Mucosa of descending colon (tissue), 3 donors: ENCODE results near the gene ALPK3. TPM values are rescaled to one million over a fixed set of nuclear protein-coding genes. Genes with fewer than 3 reads are reported as not detected.

Source experiments
- ATAC-seq: fragments of 200-7000 bp; cut with Tn5 transposase; one replicate; pipeline ENCODE4 v1.9.1; 2020; ENCODE audit warnings: mild to moderate bottlenecking, moderate library complexity
- DNase-seq, 3 donors: peaks; one replicate each; pipeline ENCODE4 v3.0.0-alpha.2; 2020
- H3K36me3 ChIP-seq: fragments of 200-600 bp; one replicate; pipeline ENCODE4 v1.8.0; 2021; ENCODE audit warnings: low read depth, mild to moderate bottlenecking
- H3K4me1 ChIP-seq: fragments of 200-600 bp; one replicate; pipeline ENCODE4 v1.8.0; 2021; ENCODE audit warnings: low read depth, mild to moderate bottlenecking
- H3K4me3 ChIP-seq: fragments of 200-600 bp; one replicate; pipeline ENCODE4 v1.8.0; 2021; ENCODE audit warnings: mild to moderate bottlenecking
- H3K9me3 ChIP-seq: fragments of 200-600 bp; one replicate; pipeline ENCODE4 v1.8.0; 2021; ENCODE audit warnings: mild to moderate bottlenecking
- CTCF ChIP-seq: fragments of 200-600 bp; IDR thresholded peaks from one replicate; pipeline ENCODE4 v1.8.0; 2022; ENCODE audit warnings: antibody characterized with exemption, mild to moderate bottlenecking
- intact Hi-C, 2 donors: fragments of 100-400 bp; cut with DNase I in 1 of 2; cut with micrococcal nuclease in 1 of 2; formaldehyde crosslinking; loops; one replicate each; pipeline versions ENCODE4 v1.11.0 to v1.11.1; 2022; cut with DNase I, micrococcal nuclease
- total RNA-seq, 3 donors: library from RNA; stranded (reverse); fragmentation: NEBNext Ultra II Directional in 2 of 3; extraction: Animal tissue kit (Norgen Biotek cat#: 25700) in 2 of 3; gene quantifications; one replicate each; pipeline versions ENCODE4 v1.2.1 to v1.2.4, GENCODE V29; 2021 to 2023
- donor health status: DM: no; HTN: no; CAD: no; lungs with moderate emphysema.
- donor health status: DM: no; HTN: no; CAD: no.
- donor health status: DM: no; HTN: yes; CAD: no.

ALPK3 gene
- total RNA-seq, 3 donors from 2014 or later: 1.3 to 15.3 (median 1.9) TPM

- no peak for TF ChIP-seq CTCF
- H3K36me3 ChIP-seq: no peaks in the 10 kb centered on the region
- DNase-seq: no peak
- H3K4me1 ChIP-seq: no peaks in the 10 kb centered on the region
- intact Hi-C loops: no loop called here
- H3K9me3 ChIP-seq: no peaks in the 10 kb centered on the region
- ATAC-seq: no peak
- H3K4me3 ChIP-seq: no peak overlapping the region
Observed at GRCh38 chr15:84793431-84794161, 23.6 kb upstream of the ALPK3 start.

DNA sequence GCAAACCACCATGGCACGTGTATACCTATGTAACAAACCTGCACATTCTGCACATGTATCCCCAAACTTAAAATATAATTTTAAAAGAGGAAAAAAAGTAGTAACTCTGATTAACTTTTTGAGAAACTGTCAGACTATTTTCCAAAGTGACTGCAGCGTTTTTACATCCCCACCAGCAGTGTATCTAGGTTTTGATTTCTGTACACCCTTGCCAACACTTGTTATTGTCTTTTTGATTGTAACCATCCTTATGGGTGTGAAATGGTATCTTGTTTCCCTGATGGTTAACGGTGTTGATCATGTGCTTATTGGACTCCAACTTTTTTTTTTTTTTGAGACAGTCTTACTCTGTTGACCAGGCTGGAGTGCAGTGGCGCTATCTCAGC lies 23.0 kb upstream of the ALPK3 start:
- Histone ChIP-seq H3K4me1 (no peaks in the 10 kb centered on the region), H3K36me3 (peaks cover 4% of the 10 kb centered on the region), H3K9me3 (no peaks in the 10 kb centered on the region), H3K4me3 (no peak overlapping the region)
- TF ChIP-seq CTCF: no peak
- ATAC-seq: no peak
- DNase-seq: no peak
- intact Hi-C loops: no loop called here

DNA sequence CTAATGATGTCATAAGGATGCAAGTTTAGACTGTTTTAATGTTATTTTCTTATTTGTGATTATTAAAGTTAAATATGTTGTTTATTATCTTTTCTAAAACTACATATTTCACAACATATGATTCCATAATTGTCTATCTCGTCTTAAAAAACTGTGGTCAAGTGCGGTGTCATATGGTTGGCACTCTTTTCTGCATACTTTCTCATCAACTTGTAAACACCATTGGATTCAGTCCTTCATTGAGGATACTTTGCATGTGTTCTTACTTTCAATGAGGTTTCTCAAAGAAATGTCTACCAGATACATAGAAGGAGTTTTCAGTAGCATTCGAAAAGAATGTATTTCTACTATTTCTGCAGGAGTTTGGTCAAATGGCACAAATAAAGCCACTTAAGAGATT lies 22.0 kb upstream of the ALPK3 start:
- DNase-seq (no peak), ATAC-seq (no peak)
- H3K9me3 ChIP-seq: no peaks in the 10 kb centered on the region
- no peaks in the 10 kb centered on the region for H3K4me1 ChIP-seq
- intact Hi-C loops: no loop called here
- no peak overlapping the region for H3K4me3 ChIP-seq
- TF ChIP-seq CTCF: no peak
- H3K36me3 ChIP-seq: peaks cover 15% of the 10 kb centered on the region

GRCh38 chr15:84797212-84797611 lies 19.9 kb upstream of the ALPK3 start:
- ATAC-seq (no peak), DNase-seq (no peak)
- no peak for TF ChIP-seq CTCF
- Histone ChIP-seq H3K36me3 (peaks cover 16% of the 10 kb centered on the region), H3K4me3 (no peak overlapping the region), H3K4me1 (no peaks in the 10 kb centered on the region), H3K9me3 (no peaks in the 10 kb centered on the region)
- intact Hi-C loops: no loop called here

DNA sequence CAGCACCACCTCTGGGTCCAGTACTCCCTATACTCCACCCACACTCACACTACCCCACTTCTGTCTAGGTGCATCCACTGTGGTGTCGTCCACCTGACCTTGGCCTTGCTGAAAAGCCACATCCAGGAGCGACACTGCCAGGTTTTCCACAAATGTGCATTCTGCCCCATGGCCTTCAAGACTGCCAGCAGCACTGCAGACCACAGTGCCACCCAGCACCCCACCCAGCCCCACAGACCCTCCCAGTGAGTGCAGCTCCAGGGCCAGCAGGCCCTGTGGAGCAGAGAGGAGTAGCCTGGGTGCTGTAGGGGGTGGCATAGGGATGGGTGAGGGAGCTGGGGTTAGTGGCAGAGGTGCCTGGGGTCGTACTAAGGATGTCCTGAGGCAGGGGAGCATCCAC lies 19.4 kb upstream of the ALPK3 start:
- intact Hi-C loops: no loop called here
- Histone ChIP-seq H3K36me3 (peaks cover 16% of the 10 kb centered on the region), H3K4me3 (no peak overlapping the region), H3K4me1 (no peaks in the 10 kb centered on the region), H3K9me3 (no peaks in the 10 kb centered on the region)
- ATAC-seq: no peak
- no peak for TF ChIP-seq CTCF
- no peak for DNase-seq
